GM18526 (cell line): ENCODE measurements around the gene IFRD2.

ENCODE experiments used
- POLR2A ChIP-seq: IDR thresholded peaks from 3 replicates; pipeline ENCODE4 v1.6.1; 2011; ENCODE audit not compliant: insufficient read length; ENCODE audit errors: extremely low read depth

Gene IFRD2

DNA sequence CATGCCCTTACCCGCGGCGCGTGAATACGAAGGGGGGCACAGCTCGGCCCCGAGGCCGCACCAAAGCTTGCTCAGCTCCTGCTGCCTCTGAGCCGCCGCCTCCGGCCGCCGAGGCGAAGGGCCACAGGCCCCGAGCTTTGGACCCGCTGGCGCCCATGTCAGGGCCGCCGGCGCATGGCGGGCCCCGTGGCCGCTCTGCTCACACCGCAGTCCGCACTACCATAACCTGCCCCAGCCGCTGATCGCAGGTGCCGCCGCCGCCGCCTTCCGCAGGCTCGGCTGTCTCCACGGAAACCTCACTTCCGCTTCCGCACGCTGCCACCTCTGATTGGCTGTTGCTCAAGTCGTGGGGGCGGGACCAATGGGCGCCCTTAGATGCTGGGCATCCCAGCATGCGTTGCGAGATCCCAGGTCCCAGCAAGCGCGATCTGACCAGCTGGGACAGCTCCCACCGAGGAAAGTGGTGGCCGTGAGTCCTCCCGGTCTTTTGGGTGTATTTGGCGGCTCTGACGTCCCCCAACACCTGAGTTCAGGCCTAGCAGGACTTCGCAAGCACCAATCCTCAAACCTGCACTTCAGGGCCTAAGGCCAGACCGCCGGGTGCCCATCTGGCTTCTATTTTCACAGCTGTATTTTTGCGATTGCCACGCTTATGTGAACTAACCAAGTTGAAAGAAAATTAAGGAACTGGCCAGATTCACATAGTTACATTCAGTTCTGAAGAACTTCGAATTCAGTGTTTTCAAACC lies 35.9 kb upstream of the IFRD2 start, which contains the start of gene TUSC2:
TUSC2 (minus strand) TSS at position 281 of the 749 bp plus-strand sequence; CDS start at position 157, 124 bp downstream.
- TF ChIP-seq POLR2A = peak; percentile 81

- no peak for TF ChIP-seq POLR2A
Measured at GRCh38 chr3:50327129-50327528, 34.9 kb upstream of the IFRD2 start.

DNA sequence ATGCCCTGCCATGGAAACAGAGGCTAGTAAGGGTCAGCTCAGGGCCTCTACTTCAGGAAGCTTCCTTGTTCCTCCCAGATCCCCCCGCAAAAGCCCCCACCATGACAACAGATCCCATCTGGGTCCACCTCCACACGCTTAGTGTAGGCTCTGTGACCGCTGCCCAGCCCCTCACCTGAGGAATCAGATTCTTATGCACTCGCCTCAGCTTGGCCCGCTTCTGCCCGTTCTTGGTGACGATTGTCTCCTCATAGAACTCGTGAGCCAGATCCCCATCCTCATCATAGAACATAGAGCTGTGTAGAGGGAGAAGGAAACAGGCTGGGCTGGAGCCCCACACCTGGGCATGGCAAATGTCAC lies 33.9 kb upstream of the IFRD2 start:
- no peak for TF ChIP-seq POLR2A

GRCh38 chr3:50325497-50326181 lies 33.4 kb upstream of the IFRD2 start:
- TF ChIP-seq POLR2A = no peak

- no peak for TF ChIP-seq POLR2A
Measured at GRCh38 chr3:50325113-50325480, 32.9 kb upstream of the IFRD2 start.

DNA sequence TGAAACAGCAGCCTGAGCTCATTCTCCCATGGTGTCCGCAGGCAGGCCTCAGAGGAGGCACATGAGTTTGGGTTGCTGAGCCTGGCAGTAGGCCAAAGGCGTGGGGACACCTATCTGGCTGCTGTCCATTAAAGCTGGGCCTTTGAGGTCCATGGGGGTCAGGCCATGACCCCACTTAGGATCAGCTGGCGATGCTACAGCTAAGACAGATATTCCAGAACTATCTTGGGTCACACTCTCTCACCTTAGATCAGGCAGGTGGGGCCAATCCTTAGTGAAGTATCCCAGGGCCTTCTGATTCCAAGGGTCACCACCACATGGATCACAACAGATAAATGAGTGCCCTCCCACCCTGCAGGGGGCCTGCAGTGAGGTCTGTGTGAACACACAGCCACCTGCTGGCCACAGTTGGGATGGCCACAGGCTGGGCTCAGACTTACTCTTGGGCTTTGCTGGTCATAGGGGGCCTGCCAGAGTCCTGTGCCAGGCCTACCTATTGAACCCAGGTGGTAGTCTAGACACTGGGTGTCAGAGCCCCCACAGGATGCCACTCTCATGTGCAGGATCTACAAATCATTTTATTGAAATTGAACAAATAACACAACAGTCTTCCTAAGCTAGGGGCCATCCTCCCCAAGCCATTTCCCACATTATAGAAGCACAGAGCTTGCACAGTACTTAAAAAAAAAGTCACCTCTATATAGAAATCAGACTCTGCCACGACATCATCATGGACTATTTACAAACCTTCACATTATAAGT lies 32.3 kb upstream of the IFRD2 start:
- no peak for TF ChIP-seq POLR2A

GRCh38 chr3:50323614-50324199 lies 31.5 kb upstream of the IFRD2 start:
- TF ChIP-seq POLR2A = no peak

GRCh38 chr3:50323092-50323600 lies 30.9 kb upstream of the IFRD2 start:
- TF ChIP-seq POLR2A = no peak

DNA sequence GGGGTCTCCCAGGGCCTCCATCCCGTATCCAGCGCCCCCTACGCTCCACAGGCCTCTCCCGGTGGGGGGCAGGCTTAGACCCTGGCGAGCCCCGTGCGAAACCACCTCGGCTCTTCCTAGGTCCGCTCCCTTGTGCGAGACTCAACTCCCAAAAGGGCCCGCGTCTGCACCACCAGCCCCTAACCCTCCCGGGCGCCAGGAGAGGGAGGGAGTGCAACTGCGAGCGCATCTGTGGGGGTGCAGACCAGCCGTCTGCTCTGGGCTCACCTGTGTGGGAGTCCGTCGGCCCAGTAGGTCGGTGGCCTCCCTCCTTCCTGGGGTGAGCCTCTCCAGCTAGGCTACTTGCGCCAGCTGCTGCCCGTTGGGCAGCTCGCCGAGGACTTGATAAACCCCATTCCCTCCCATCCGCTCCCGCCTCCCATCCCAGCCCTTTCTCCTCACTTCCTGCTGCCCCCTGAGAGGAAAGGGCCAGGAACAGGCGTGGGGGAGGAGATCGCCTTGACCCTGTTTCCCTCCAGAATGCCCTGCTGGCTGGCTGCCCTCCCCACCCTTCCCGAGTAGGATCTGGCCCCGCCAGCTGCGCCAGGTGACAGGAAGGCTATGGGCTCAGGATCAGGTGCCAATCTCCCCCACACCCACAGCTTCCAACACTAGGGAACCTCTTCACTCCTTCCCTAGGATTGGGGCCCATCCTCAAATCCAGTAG lies 30.3 kb upstream of the IFRD2 start, which contains the start of gene HYAL2:
HYAL2 (minus strand) TSS at position 360 of the 706 bp plus-strand sequence. CDS start 2,256 bp downstream, outside the sequence.
- TF ChIP-seq POLR2A = no peak

DNA sequence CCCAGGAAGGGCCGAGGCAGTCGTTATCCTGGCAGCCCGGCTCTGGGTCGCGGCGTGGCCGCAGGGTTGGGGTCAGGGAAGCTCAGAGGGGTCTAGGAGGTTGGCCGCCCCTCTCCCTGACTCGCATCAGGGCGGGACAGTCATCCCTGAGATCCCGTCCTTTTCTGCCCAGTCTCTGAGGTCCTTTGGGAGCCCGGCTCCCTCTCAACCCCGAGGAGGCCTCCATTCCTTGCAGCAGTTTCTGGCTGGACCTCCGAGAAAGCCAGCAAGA lies 29.8 kb upstream of the IFRD2 start:
- no peak for TF ChIP-seq POLR2A

DNA sequence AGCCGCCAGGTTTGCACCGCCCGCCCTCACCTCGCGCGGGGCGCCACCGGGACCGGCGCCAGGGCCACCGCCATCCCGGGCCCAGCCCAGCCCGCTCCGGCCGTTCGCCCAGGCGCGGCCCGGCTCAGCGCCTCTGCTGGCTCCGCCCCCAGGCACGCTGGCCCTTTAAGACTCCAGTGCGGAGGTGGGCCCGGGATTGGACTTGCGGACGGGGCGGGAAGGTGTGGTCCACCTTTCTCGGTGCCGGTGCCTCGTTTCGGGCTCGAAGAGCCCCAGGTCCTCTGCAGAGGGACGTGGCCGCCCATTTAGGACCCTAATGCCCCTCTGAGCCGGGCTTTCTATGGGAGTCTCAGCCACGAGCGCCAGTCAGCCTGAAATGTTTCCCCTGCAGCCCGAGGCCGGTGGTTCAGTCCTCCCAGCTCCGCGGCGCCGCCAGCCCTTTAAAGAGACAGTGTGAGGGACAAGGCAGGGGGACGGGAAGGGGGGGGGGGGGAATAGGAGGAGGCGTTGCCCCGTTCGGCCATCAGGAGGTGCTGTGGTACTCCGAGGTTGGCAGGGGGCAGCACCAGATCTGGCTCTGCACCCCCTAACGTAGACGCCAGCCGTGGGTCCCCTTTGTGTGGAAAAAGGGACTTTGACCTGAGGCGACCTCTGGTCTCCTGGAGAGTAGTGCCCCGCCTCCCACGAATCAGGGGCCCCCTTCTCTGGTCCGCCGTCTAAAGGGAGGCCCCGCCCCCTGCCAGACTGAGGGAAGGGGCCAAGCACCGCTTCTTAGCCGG lies 29.3 kb upstream of the IFRD2 start:
- TF ChIP-seq POLR2A = peak; percentile 66

DNA sequence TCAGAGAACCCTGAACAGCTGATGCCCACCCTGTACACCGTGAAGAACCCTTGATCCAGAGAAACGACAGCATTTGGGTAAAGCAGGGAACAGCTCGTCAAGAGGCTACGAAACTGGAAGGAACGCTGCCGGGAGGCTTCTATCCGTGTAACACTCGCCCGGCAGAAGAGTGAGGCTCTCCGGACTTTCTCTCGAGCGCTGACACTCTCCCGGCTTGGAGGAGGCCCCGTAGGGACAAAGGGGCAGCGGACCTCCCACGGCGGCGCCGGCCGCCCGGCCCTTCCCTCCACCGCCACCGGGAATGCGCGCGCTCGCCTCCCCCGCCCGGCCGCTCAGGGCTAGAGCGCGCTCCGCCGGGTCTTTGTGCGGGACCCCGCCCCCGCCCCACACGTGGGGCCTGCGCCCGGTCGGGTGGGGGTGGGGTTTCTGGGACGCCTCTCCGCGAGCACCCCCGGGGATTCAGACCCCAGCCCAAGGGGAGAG lies 28.7 kb upstream of the IFRD2 start:
- TF ChIP-seq POLR2A = no peak

DNA sequence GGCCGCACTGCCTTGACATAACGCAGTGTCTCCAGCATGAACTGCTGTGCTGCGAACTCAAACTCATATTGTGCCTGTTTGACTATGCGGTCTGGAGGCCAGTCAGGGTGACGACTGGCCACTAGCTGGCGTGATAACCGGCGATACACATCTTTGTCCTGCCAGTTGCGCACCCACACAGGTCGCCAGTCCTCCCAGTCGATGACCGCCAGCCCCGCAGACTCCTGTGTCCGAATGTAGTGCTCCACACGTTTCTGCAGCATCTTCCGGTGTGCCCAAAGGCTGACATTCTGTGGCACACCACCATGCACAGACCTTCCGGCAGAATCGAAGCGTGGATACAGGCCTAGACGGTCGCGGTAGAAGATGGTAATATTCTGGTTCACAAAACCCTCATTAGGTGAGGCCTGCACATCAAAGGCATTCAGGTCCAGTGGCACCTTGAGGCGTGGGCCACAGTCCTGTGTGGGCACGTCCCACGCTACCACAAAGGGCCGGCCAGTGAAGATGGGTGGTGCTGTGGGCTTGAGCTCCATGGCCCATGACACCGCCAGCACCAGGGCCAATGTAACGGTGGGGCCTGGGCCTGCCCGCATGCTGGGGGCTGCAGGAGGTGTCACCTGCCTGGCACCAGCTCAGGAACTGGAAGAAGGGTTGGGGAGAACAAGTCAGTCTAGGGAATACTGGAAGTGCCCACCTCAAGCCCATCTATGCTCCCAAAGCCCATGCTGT lies 27.8 kb upstream of the IFRD2 start:
- TF ChIP-seq POLR2A = no peak

DNA sequence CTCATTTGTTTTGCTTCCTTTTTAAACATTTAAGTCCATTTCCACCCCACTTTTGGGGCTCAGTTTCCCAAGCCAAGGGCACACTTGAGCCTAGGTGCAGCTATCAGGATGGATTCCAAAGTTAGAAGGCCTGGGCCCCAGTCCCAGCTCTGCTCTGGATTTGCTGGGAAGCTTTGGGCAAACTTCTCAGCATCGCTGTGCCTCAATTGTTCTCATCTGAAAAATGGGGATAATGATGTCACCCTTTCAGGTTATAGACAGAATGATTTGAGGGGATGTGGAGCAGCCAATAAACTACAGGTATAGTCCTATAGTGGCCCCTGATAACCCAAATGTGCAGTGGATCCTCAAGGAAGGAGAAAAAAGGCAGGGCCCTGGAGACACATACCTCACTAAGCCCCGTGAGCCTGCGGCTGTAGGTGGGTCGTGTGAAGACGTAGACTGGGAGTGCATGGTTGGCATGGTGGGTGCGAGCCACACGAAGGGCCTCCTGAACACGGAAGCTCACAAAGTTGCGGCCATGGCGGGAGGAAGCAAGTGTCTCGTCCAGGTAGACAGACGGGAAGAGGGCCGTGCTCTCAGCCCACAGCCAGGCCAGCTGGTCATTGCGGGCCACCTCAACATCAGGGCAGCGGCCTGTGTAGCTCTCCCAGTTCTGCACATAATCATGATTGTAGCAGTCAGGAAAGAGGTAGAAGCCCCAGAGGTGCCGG lies 27.1 kb upstream of the IFRD2 start:
- TF ChIP-seq POLR2A = no peak
